AG09309 (cell line): ENCODE data around the gene KRT7.

ENCODE experiments used
- DNase-seq: peaks from one replicate; pipeline ENCODE4 v3.0.0-alpha.2; 2010; ENCODE audit warnings: low read depth
- H3K4me3 ChIP-seq: 2 replicates; pipeline ENCODE4 v1.5.1; 2011; ENCODE audit warnings: mild to moderate bottlenecking, low read depth, low read length, moderate library complexity; ENCODE audit not compliant: control insufficient read depth
- CTCF ChIP-seq: IDR thresholded peaks from 2 replicates; pipeline ENCODE4 v1.5.1; 2011; ENCODE audit warnings: mild to moderate bottlenecking, low read depth, low read length, inconsistent platforms; ENCODE audit not compliant: insufficient read depth, control insufficient read depth; ENCODE audit errors: missing control alignments

KRT7 gene

GRCh38 chr12:52233462-52234207, 592 bp downstream of the KRT7 start:
- no peak overlapping the region for H3K4me3 ChIP-seq
- no peak for TF ChIP-seq CTCF
- no peak for DNase-seq

- no peak for TF ChIP-seq CTCF
- no peak for DNase-seq
- H3K4me3 ChIP-seq = no peak overlapping the region
These were observed 1.3 kb downstream of the KRT7 start for GRCh38 chr12:52234223-52234810.

- H3K4me3 ChIP-seq = no peak overlapping the region
- DNase-seq = no peak
- TF ChIP-seq CTCF = no peak
These were observed 2.1 kb downstream of the KRT7 start for GRCh38 chr12:52235001-52235764.

GRCh38 chr12:52235822-52236361, 2.8 kb downstream of the KRT7 start:
- no peak overlapping the region for H3K4me3 ChIP-seq
- no peak for TF ChIP-seq CTCF
- DNase-seq = no peak

GRCh38 chr12:52236386-52237050, 3.5 kb downstream of the KRT7 start:
- no peak for DNase-seq
- no peak for TF ChIP-seq CTCF
- no peak overlapping the region for H3K4me3 ChIP-seq

- no peak for DNase-seq
- no peak for TF ChIP-seq CTCF
- no peak overlapping the region for H3K4me3 ChIP-seq
These were observed 5.3 kb downstream of the KRT7 start for GRCh38 chr12:52238207-52238840.
